Left ventricle myocardium inferior (tissue), 1 donor: Measurements from ENCODE around the gene CCNB1IP1. TPM values are rescaled to one million over a fixed set of nuclear protein-coding genes. Genes with fewer than 3 reads are reported as not detected.

ENCODE experiments used
- DNase-seq: peaks from one replicate; pipeline ENCODE4 v3.0.0-alpha.2; 2020
- H3K27ac ChIP-seq: fragments of 200-600 bp; replicated peaks from 2 replicates; pipeline ENCODE4 v1.8.0; 2021
- H3K27me3 ChIP-seq: fragments of 200-600 bp; 2 replicates; pipeline ENCODE4 v1.8.0; 2021; ENCODE audit warnings: low read depth
- H3K36me3 ChIP-seq: fragments of 200-600 bp; 2 replicates; pipeline ENCODE4 v1.8.0; 2021
- H3K4me1 ChIP-seq: fragments of 200-600 bp; 2 replicates; pipeline ENCODE4 v1.8.0; 2021
- H3K4me3 ChIP-seq: fragments of 200-600 bp; 2 replicates; pipeline ENCODE4 v1.8.0; 2021; ENCODE audit warnings: mild to moderate bottlenecking, moderate library complexity
- H3K9me3 ChIP-seq: fragments of 200-600 bp; replicated peaks from 2 replicates; pipeline ENCODE4 v1.8.0; 2021
- CTCF ChIP-seq: fragments of 200-600 bp; IDR thresholded peaks from 2 replicates; pipeline ENCODE4 v1.8.0; 2021; ENCODE audit warnings: antibody characterized with exemption, mild to moderate bottlenecking, borderline replicate concordance
- intact Hi-C: fragments of 100-400 bp; cut with micrococcal nuclease; formaldehyde crosslinking; loops from one replicate; pipeline ENCODE4 v1.11.0; 2022
- long read RNA-seq: library from polyadenylated mRNA; unstranded; transcript quantifications from one replicate; pipeline ENCODE4 v2.0.0, GENCODE V29; 2021
- total RNA-seq: library from RNA; stranded (reverse); fragmentation: NEBNext Ultra II Directional; extraction: Animal tissue kit (Norgen Biotek cat#: 25700); gene quantifications from one replicate; pipeline ENCODE4 v1.2.1, GENCODE V29; 2021
- donor health status: DM: no; HTN: yes; CAD: no; lungs with severe emphysema.

Gene CCNB1IP1
- 53.9 TPM for total RNA-seq
- long read RNA-seq, transcript CCNB1IP1-202 (7 exons, 1,479 nt) = major isoform, 13 of 28 reads
- long read RNA-seq, partial matches to known transcripts = 8 of 28 reads
- long read RNA-seq, other reads (novel, unspliced or antisense) = 5 of 28 reads

- H3K4me1 ChIP-seq = peaks cover 45% of the 10 kb centered on the region
- H3K4me3 ChIP-seq = peak within 1 kb of the TSS; percentile 75
- TF ChIP-seq CTCF = no peak
- DNase-seq = peak; percentile 28
- no peaks in the 10 kb centered on the region for H3K27me3 ChIP-seq
- peaks cover 11% of the 10 kb centered on the region for H3K36me3 ChIP-seq
- H3K9me3 ChIP-seq = no peaks in the 10 kb centered on the region
- H3K27ac ChIP-seq = peak within 1 kb of the TSS; percentile 91
- intact Hi-C loops = loop anchor here (5.0 kb wide), 1 partner anchor 349 kb away; the partner anchor contains the start of gene RNASE4
Observed at GRCh38 chr14:20332788-20333493, at the start of gene CCNB1IP1. CCNB1IP1 (minus strand) TSS chr14:20333279; CDS start chr14:20316523, 16,756 bp downstream.

GRCh38 chr14:20382526-20382925 is 49.4 kb upstream of the CCNB1IP1 start:
- Histone ChIP-seq H3K36me3 (peaks cover 95% of the 10 kb centered on the region), H3K4me3 (no peak overlapping the region), H3K4me1 (no peaks in the 10 kb centered on the region), H3K27ac (no peak overlapping the region), H3K9me3 (no peaks in the 10 kb centered on the region), H3K27me3 (no peaks in the 10 kb centered on the region)
- TF ChIP-seq CTCF = no peak
- DNase-seq = no peak
- intact Hi-C loops = no loop called here

- no peak for TF ChIP-seq CTCF
- intact Hi-C loops = no loop called here
- peaks cover 99% of the 10 kb centered on the region for H3K36me3 ChIP-seq
- no peak overlapping the region for H3K4me3 ChIP-seq
- DNase-seq = no peak
- H3K27ac ChIP-seq = no peak overlapping the region
- no peaks in the 10 kb centered on the region for H3K9me3 ChIP-seq
- H3K4me1 ChIP-seq = no peaks in the 10 kb centered on the region
- H3K27me3 ChIP-seq = no peaks in the 10 kb centered on the region
Observed at GRCh38 chr14:20381341-20381740, 48.3 kb upstream of the CCNB1IP1 start.

- intact Hi-C loops = no loop called here
Observed at GRCh38 chr14:20380681-20381080, 47.6 kb upstream of the CCNB1IP1 start.

GRCh38 chr14:20379743-20380142 is 46.7 kb upstream of the CCNB1IP1 start:
- intact Hi-C loops = no loop called here
- H3K36me3 ChIP-seq = peaks cover 100% of the 10 kb centered on the region
- no peak overlapping the region for H3K4me3 ChIP-seq
- no peak overlapping the region for H3K27ac ChIP-seq
- no peak for DNase-seq
- no peaks in the 10 kb centered on the region for H3K9me3 ChIP-seq
- TF ChIP-seq CTCF = no peak
- no peaks in the 10 kb centered on the region for H3K27me3 ChIP-seq
- H3K4me1 ChIP-seq = no peaks in the 10 kb centered on the region

More at GRCh38 chr14:20380681-20381080, 47.6 kb upstream of the CCNB1IP1 start:
- no peak overlapping the region for H3K4me3 ChIP-seq
- H3K27ac ChIP-seq = no peak overlapping the region
- TF ChIP-seq CTCF = no peak
- H3K36me3 ChIP-seq = peaks cover 99% of the 10 kb centered on the region
- no peaks in the 10 kb centered on the region for H3K4me1 ChIP-seq
- no peak for DNase-seq
- no peaks in the 10 kb centered on the region for H3K27me3 ChIP-seq
- no peaks in the 10 kb centered on the region for H3K9me3 ChIP-seq
